Coronary artery (tissue), 2 donors: Measurements from ENCODE around the gene EPHA4.

Experiments used
- DNase-seq: peaks from one replicate; pipeline ENCODE4 v3.0.0-alpha.2; 2017; ENCODE audit warnings: low spot score
- H3K27ac ChIP-seq, 2 donors: fragments of 200-600 bp; sonication (generic); one replicate each; pipeline ENCODE4 v1.5.1; 2016 to 2019
- H3K4me3 ChIP-seq: fragments of 200-600 bp; sonication (generic); 2 replicates; pipeline ENCODE4 v1.5.1; 2016; ENCODE audit warnings: mild to moderate bottlenecking, moderate library complexity
- TF ChIP-seq, protein P1 (sequence below): fragments of 200-600 bp; sonication (generic); IDR thresholded peaks from one replicate; pipeline ENCODE4 v1.5.1; 2019; ENCODE audit warnings: antibody characterized with exemption

The EPHA4 gene

GRCh38 chr2:221381928-221382488 lies 190.1 kb downstream of the EPHA4 start:
- H3K27ac ChIP-seq = no peak overlapping the region
- TF ChIP-seq, protein P1, sequence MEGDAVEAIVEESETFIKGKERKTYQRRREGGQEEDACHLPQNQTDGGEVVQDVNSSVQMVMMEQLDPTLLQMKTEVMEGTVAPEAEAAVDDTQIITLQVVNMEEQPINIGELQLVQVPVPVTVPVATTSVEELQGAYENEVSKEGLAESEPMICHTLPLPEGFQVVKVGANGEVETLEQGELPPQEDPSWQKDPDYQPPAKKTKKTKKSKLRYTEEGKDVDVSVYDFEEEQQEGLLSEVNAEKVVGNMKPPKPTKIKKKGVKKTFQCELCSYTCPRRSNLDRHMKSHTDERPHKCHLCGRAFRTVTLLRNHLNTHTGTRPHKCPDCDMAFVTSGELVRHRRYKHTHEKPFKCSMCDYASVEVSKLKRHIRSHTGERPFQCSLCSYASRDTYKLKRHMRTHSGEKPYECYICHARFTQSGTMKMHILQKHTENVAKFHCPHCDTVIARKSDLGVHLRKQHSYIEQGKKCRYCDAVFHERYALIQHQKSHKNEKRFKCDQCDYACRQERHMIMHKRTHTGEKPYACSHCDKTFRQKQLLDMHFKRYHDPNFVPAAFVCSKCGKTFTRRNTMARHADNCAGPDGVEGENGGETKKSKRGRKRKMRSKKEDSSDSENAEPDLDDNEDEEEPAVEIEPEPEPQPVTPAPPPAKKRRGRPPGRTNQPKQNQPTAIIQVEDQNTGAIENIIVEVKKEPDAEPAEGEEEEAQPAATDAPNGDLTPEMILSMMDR = no peak
- DNase-seq = no peak

DNA sequence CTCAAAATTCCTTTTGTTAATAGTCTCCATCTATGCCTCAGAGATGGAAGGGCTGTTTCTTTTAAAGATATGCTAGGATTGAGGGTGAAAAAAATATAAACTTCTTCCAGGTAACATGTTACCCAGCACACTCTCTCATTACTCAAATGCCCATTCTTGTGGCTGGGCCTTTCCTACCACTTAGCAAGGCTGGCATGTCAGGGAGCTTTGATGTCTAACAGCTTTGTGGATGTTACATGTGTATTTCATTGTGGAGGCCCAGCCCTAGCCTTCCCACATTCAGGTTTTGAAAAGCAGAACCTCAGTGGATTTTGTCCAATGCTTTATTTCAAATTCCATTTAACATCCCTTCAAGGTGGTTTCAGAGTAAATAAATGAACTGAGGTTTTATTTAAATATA lies 191.4 kb downstream of the EPHA4 start:
- Histone ChIP-seq H3K27ac (no peak overlapping the region), H3K4me3 (no peak overlapping the region)
- DNase-seq = no peak
- TF ChIP-seq, protein P1 = no peak

More at GRCh38 chr2:221381928-221382488, 190.1 kb downstream of the EPHA4 start:
- no peak overlapping the region for H3K4me3 ChIP-seq

GRCh38 chr2:221380062-221380461 lies 192.0 kb downstream of the EPHA4 start:
- DNase-seq = no peak
- Histone ChIP-seq H3K4me3 (no peak overlapping the region), H3K27ac (no peak overlapping the region)
- TF ChIP-seq, protein P1 = no peak

GRCh38 chr2:221377597-221377996 lies 194.5 kb downstream of the EPHA4 start:
- H3K27ac ChIP-seq = no peak overlapping the region
- no peak overlapping the region for H3K4me3 ChIP-seq
- DNase-seq = no peak
- TF ChIP-seq, protein P1 = no peak

- DNase-seq = no peak
- TF ChIP-seq, protein P1 = no peak
- Histone ChIP-seq H3K4me3 (no peak overlapping the region), H3K27ac (no peak overlapping the region)
These were observed 195.0 kb downstream of the EPHA4 start for GRCh38 chr2:221377066-221377465.

DNA sequence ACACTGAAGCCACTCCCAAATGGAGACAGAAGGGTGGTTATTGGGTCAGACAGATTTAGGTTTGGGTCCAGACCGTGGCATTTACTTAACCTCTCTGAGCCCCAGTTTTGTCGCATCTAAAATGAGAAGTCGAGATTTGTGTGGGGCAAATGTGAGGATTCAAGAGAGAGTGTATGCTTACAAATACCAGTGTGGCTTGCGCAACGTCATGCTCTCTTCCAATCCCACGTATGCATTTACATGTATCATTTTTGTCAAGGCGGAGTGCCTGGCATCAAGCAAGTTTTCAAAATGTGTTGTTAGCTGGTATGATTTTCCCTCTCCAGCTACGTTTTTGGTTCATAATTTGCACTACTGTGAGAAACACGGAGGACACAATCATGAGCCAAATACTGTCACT lies 197.9 kb downstream of the EPHA4 start:
- DNase-seq = no peak
- H3K27ac ChIP-seq = no peak overlapping the region
- TF ChIP-seq, protein P1 = no peak
- H3K4me3 ChIP-seq = no peak overlapping the region

DNA sequence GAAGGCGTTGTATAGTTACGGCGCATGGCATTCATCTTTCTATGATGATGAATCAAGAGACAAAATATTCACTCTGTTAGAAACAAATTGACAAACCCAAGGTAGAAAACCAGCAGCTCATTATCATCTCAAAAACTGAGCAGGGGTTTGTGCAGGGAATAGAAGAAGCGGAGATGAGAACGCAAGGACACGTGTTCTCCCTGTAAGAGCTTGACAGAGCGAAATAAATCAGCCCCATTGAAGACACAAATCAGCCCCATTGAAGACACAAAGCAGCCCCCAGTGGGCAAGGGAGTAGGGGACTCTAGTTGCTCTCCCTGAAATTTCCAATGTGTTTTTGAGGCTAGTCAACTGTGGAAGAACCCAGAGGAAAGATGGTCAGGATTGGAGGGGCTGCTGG lies 199.2 kb downstream of the EPHA4 start:
- DNase-seq = no peak
- H3K4me3 ChIP-seq = no peak overlapping the region
- TF ChIP-seq, protein P1 = no peak
- no peak overlapping the region for H3K27ac ChIP-seq
